HG02610 (cell line): ENCODE results near the gene TRPM3.
A peak's percentile ranks its signal among the peaks of the same experiment; 100 is the strongest.
"Not testable (repeated sequence)": the region's sequence is repeated elsewhere in the genome, so short reads cannot be mapped to it uniquely, and the experiment has no call there.

Experiments
- ATAC-seq: cut with Tn5 transposase; IDR thresholded peaks from one replicate; pipeline ENCODE4 v1.9.1; 2021; ENCODE audit warnings: mild to moderate bottlenecking, moderate library complexity; ENCODE audit not compliant: unreplicated experiment

Gene TRPM3

GRCh38 chr9:71003346-71003745 is 118.1 kb downstream of the TRPM3 start:
- no peak for ATAC-seq

- ATAC-seq: peak; percentile 40
Observed at GRCh38 chr9:71001780-71002386, 119.5 kb downstream of the TRPM3 start.

GRCh38 chr9:70998962-70999361 is 122.5 kb downstream of the TRPM3 start:
- no peak for ATAC-seq

- ATAC-seq: no peak
Observed at GRCh38 chr9:70995511-70995910, 125.9 kb downstream of the TRPM3 start.

- ATAC-seq: no peak
Observed at GRCh38 chr9:70994582-70994981, 126.8 kb downstream of the TRPM3 start.

GRCh38 chr9:70988551-70988950 is 132.9 kb downstream of the TRPM3 start:
- ATAC-seq: no peak

GRCh38 chr9:70987986-70988385 is 133.4 kb downstream of the TRPM3 start:
- ATAC-seq: no peak

- ATAC-seq: no peak
Observed at GRCh38 chr9:70986984-70987383, 134.4 kb downstream of the TRPM3 start.

GRCh38 chr9:70983723-70984295 is 137.6 kb downstream of the TRPM3 start:
- ATAC-seq: no peak

- no peak for ATAC-seq
Observed at GRCh38 chr9:70981312-70981711, 140.1 kb downstream of the TRPM3 start.

- ATAC-seq: no peak
Observed at GRCh38 chr9:70979966-70980365, 141.5 kb downstream of the TRPM3 start.

GRCh38 chr9:70978085-70978484 is 143.3 kb downstream of the TRPM3 start:
- ATAC-seq: no peak

- ATAC-seq: no peak
Observed at GRCh38 chr9:70975821-70976220, 145.6 kb downstream of the TRPM3 start.

GRCh38 chr9:70971723-70972122 is 149.7 kb downstream of the TRPM3 start:
- no peak for ATAC-seq

GRCh38 chr9:70966380-70966779 is 155.0 kb downstream of the TRPM3 start:
- not testable (repeated sequence) for ATAC-seq

- no peak for ATAC-seq
Observed at GRCh38 chr9:70964861-70965260, 156.6 kb downstream of the TRPM3 start.

GRCh38 chr9:70963554-70963953 is 157.9 kb downstream of the TRPM3 start:
- no peak for ATAC-seq

GRCh38 chr9:70962761-70963440 is 158.5 kb downstream of the TRPM3 start:
- ATAC-seq: no peak

GRCh38 chr9:70959366-70959765 is 162.1 kb downstream of the TRPM3 start:
- ATAC-seq: no peak

GRCh38 chr9:70954596-70955143 is 166.8 kb downstream of the TRPM3 start:
- no peak for ATAC-seq

- ATAC-seq: no peak
Observed at GRCh38 chr9:70954126-70954525, 167.3 kb downstream of the TRPM3 start.
